Activated CD4-positive, alpha-beta T cell treated with anti-CD3 and anti-CD28 coated beads, Interleukin-2, amount 10 ng/mL, durations not matched to agents 24 days and 14 days (primary cell): ENCODE data around the gene ANKRD35. TPM values are rescaled to one million over a fixed set of nuclear protein-coding genes. Genes with fewer than 3 reads are reported as not detected.
"Not testable (repeated sequence)": the region's sequence is repeated elsewhere in the genome, so short reads cannot be mapped to it uniquely, and the experiment has no call there.

Experiments
- DNase-seq: peaks from one replicate; pipeline ENCODE4 v3.0.0; 2022
- H3K27ac Mint-ChIP-seq: one replicate; pipeline ENCODE4 v1.8.0; 2022; ENCODE audit warnings: mild to moderate bottlenecking, mixed read lengths
- H3K27me3 Mint-ChIP-seq: one replicate; pipeline ENCODE4 v1.8.0; 2022; ENCODE audit warnings: mixed read lengths
- H3K36me3 Mint-ChIP-seq: one replicate; pipeline ENCODE4 v1.8.0; 2022; ENCODE audit warnings: low read depth, mild to moderate bottlenecking, mixed read lengths
- H3K4me1 Mint-ChIP-seq: one replicate; pipeline ENCODE4 v1.8.0; 2021; ENCODE audit warnings: mixed read lengths
- H3K4me3 Mint-ChIP-seq: one replicate; pipeline ENCODE4 v1.8.0; 2022; ENCODE audit warnings: mild to moderate bottlenecking, moderate library complexity, mixed read lengths
- H3K9me3 Mint-ChIP-seq: one replicate; pipeline ENCODE4 v1.8.0; 2021; ENCODE audit warnings: mixed read lengths
- intact Hi-C: fragments of 100-400 bp; cut with micrococcal nuclease; formaldehyde crosslinking; loops from one replicate; pipeline ENCODE4 v1.15.1; 2023
- total RNA-seq: library from RNA; stranded (reverse); gene quantifications from 2 replicates; pipeline ENCODE4 v1.2.3, GENCODE V29; 2022

ANKRD35 gene
- total RNA-seq, result 0.40 TPM in 2 replicates

GRCh38 chr1:145885738-145886287 lies at the start of gene ANKRD35:
Gene ANKRD35 (minus strand): TSS chr1:145885866. CDS start chr1:145885758, 108 bp downstream.
- DNase-seq, result peak; percentile 97
- Mint-ChIP-seq H3K27ac (no peak within 1 kb of the TSS), H3K27me3 (peaks cover 35% of the 10 kb centered on the region), H3K36me3 (no peaks in the 10 kb centered on the region), H3K4me1 (peaks cover 18% of the 10 kb centered on the region), H3K9me3 (no peaks in the 10 kb centered on the region), H3K4me3 (peak within 1 kb of the TSS; percentile 87)
- intact Hi-C loops, result loop anchor here (1.0 to 2.0 kb wide), 3 partner anchors 14 to 33 kb away; partner anchors contain the start of genes PEX11B and PIAS3

- intact Hi-C loops, H3K9me3 Mint-ChIP-seq, H3K27me3 Mint-ChIP-seq: not testable (repeated sequence)
- Mint-ChIP-seq H3K36me3 (peaks cover 27% of the 10 kb centered on the region), H3K27ac (peak overlapping the region; percentile 88), H3K4me1 (peaks cover 22% of the 10 kb centered on the region), H3K4me3 (peak overlapping the region; percentile 66)
- DNase-seq, result peak; percentile 71
Observed at GRCh38 chr1:145932522-145933009, 46.9 kb upstream of the ANKRD35 start.

GRCh38 chr1:145927916-145928643 lies 42.4 kb upstream of the ANKRD35 start:
- Mint-ChIP-seq H3K4me1 (peaks cover 23% of the 10 kb centered on the region), H3K9me3 (no peaks in the 10 kb centered on the region), H3K36me3 (peaks cover 9% of the 10 kb centered on the region), H3K4me3 (no peak overlapping the region), H3K27me3 (no peaks in the 10 kb centered on the region), H3K27ac (peak overlapping the region; percentile 86)
- peak; percentile 67 for DNase-seq
- intact Hi-C loops, result loop anchor here (1.0 to 5.0 kb wide), 6 partner anchors 9 to 69 kb away; partner anchors contain the start of genes ANKRD34A, PIAS3, POLR3GL and TXNIP

- H3K27me3 Mint-ChIP-seq, result no peaks in the 10 kb centered on the region
- H3K36me3 Mint-ChIP-seq, result peaks cover 15% of the 10 kb centered on the region
- peaks cover 15% of the 10 kb centered on the region for H3K4me1 Mint-ChIP-seq
- no peak within 1 kb of the TSS for H3K4me3 Mint-ChIP-seq
- peak; percentile 98 for DNase-seq
- intact Hi-C loops, result loop anchor here (1.0 to 5.0 kb wide), 6 partner anchors 8 to 69 kb away; partner anchors contain the start of genes ANKRD34A, PIAS3, POLR3GL and TXNIP
- H3K9me3 Mint-ChIP-seq, result no peaks in the 10 kb centered on the region
- H3K27ac Mint-ChIP-seq, result peak within 1 kb of the TSS; percentile 86
Observed at GRCh38 chr1:145927063-145927886, 41.6 kb upstream of the ANKRD35 start, which contains the start of gene RBM8A. Gene RBM8A (minus strand): TSS chr1:145927484. CDS start chr1:145927426, 58 bp downstream.

- Mint-ChIP-seq H3K36me3 (peaks cover 15% of the 10 kb centered on the region), H3K9me3 (no peaks in the 10 kb centered on the region), H3K27ac (no peak overlapping the region), H3K4me3 (no peak overlapping the region), H3K4me1 (peaks cover 12% of the 10 kb centered on the region), H3K27me3 (no peaks in the 10 kb centered on the region)
- intact Hi-C loops, result loop anchor here (1.0 to 5.0 kb wide), 6 partner anchors 7 to 70 kb away; partner anchors contain the start of genes ANKRD34A, PIAS3, POLR3GL and TXNIP
- DNase-seq, result no peak
Observed at GRCh38 chr1:145926686-145927062, 41.0 kb upstream of the ANKRD35 start.

GRCh38 chr1:145922266-145922665 lies 36.6 kb upstream of the ANKRD35 start:
- Mint-ChIP-seq H3K9me3 (no peaks in the 10 kb centered on the region), H3K36me3 (peaks cover 20% of the 10 kb centered on the region), H3K27ac (no peak overlapping the region), H3K4me3 (no peak overlapping the region), H3K4me1 (peaks cover 35% of the 10 kb centered on the region), H3K27me3 (no peaks in the 10 kb centered on the region)
- DNase-seq, result no peak
- intact Hi-C loops, result no loop called here

- Mint-ChIP-seq H3K36me3 (peaks cover 27% of the 10 kb centered on the region), H3K4me3 (peak overlapping the region; percentile 94), H3K4me1 (peaks cover 31% of the 10 kb centered on the region), H3K27ac (peak overlapping the region; percentile 51)
- DNase-seq, H3K9me3 Mint-ChIP-seq, H3K27me3 Mint-ChIP-seq, intact Hi-C loops: not testable (repeated sequence)
Observed at GRCh38 chr1:145920297-145920696, 34.6 kb upstream of the ANKRD35 start.

- H3K4me3 Mint-ChIP-seq, result peak overlapping the region; percentile 94
- peaks cover 32% of the 10 kb centered on the region for H3K36me3 Mint-ChIP-seq
Observed at GRCh38 chr1:145918992-145919939, 33.6 kb upstream of the ANKRD35 start.

GRCh38 chr1:145918144-145918991 lies 32.7 kb upstream of the ANKRD35 start, which contains the start of gene PEX11B:
Gene PEX11B (minus strand): TSS chr1:145918717. CDS start chr1:145918688, 29 bp downstream.
- intact Hi-C loops, result loop anchor here (2.0 kb wide), 2 partner anchors 34 to 74 kb away; partner anchors contain the start of genes ANKRD35 and NUDT17
- peak within 1 kb of the TSS; percentile 94 for H3K27ac Mint-ChIP-seq
- peak within 1 kb of the TSS; percentile 94 for H3K4me3 Mint-ChIP-seq
- H3K36me3 Mint-ChIP-seq, result peaks cover 32% of the 10 kb centered on the region
- DNase-seq, result peak; percentile 97
- no peaks in the 10 kb centered on the region for H3K9me3 Mint-ChIP-seq
- peaks cover 36% of the 10 kb centered on the region for H3K4me1 Mint-ChIP-seq
- no peaks in the 10 kb centered on the region for H3K27me3 Mint-ChIP-seq

More at GRCh38 chr1:145918992-145919939, 33.6 kb upstream of the ANKRD35 start:
- peak; percentile 74 for DNase-seq
- Mint-ChIP-seq H3K27ac (peak overlapping the region; percentile 94), H3K4me1 (peaks cover 34% of the 10 kb centered on the region), H3K9me3 (no peaks in the 10 kb centered on the region), H3K27me3 (no peaks in the 10 kb centered on the region)
- intact Hi-C loops, result loop anchor here (1.0 to 2.0 kb wide), 4 partner anchors 8 to 74 kb away; partner anchors contain the start of genes ANKRD35, NUDT17, PIAS3 and RBM8A

GRCh38 chr1:145917595-145917994 lies 31.9 kb upstream of the ANKRD35 start:
- H3K27me3 Mint-ChIP-seq, result no peaks in the 10 kb centered on the region
- no peak for DNase-seq
- H3K27ac Mint-ChIP-seq, result peak overlapping the region; percentile 94
- no peaks in the 10 kb centered on the region for H3K9me3 Mint-ChIP-seq
- intact Hi-C loops, result no loop called here
- H3K36me3 Mint-ChIP-seq, result peaks cover 29% of the 10 kb centered on the region
- peak overlapping the region; percentile 94 for H3K4me3 Mint-ChIP-seq
- peaks cover 38% of the 10 kb centered on the region for H3K4me1 Mint-ChIP-seq

GRCh38 chr1:145916745-145917144 lies 31.1 kb upstream of the ANKRD35 start:
- DNase-seq, result no peak
- peaks cover 33% of the 10 kb centered on the region for H3K36me3 Mint-ChIP-seq
- no peaks in the 10 kb centered on the region for H3K9me3 Mint-ChIP-seq
- no peaks in the 10 kb centered on the region for H3K27me3 Mint-ChIP-seq
- H3K4me3 Mint-ChIP-seq, result peak overlapping the region; percentile 94
- H3K27ac Mint-ChIP-seq, result no peak overlapping the region
- H3K4me1 Mint-ChIP-seq, result peaks cover 38% of the 10 kb centered on the region
- intact Hi-C loops, result no loop called here
